ENCODE data around the gene HLA-F.

Gene HLA-F

GRCh38 chr6:29723262-29723665, at the start of gene HLA-F:
Gene HLA-F, plus strand, starts transcription at chr6:29723434. Its CDS starts 30 bp downstream, at chr6:29723464.
- peak; percentile 74 for DNase-seq (ENCODE audit: low read depth)

GRCh38 chr6:29674008-29674407, 49.2 kb upstream of the HLA-F start:
- no peak for DNase-seq (ENCODE audit: low read depth)

GRCh38 chr6:29675561-29675960, 47.7 kb upstream of the HLA-F start:
- no peak for DNase-seq (ENCODE audit: low read depth)

GRCh38 chr6:29676981-29677601, 46.1 kb upstream of the HLA-F start:
- no peak for DNase-seq (ENCODE audit: low read depth)

- no peak for DNase-seq (ENCODE audit: low read depth)
These were observed 45.1 kb upstream of the HLA-F start for GRCh38 chr6:29678114-29678513.

- no peak for DNase-seq (ENCODE audit: low read depth)
These were observed 43.3 kb upstream of the HLA-F start for GRCh38 chr6:29679962-29680361.

GRCh38 chr6:29680416-29680815, 42.8 kb upstream of the HLA-F start:
- DNase-seq (ENCODE audit: low read depth): no peak

- no peak for DNase-seq (ENCODE audit: low read depth)
These were observed 42.3 kb upstream of the HLA-F start, which contains the start of gene ZFP57 for GRCh38 chr6:29680904-29681303. Gene ZFP57, minus strand, starts transcription at chr6:29681152. Its CDS starts 4,149 bp downstream, at chr6:29677003.

- no peak for DNase-seq (ENCODE audit: low read depth)
These were observed 41.4 kb upstream of the HLA-F start for GRCh38 chr6:29681811-29682210.

GRCh38 chr6:29685718-29686326, 37.4 kb upstream of the HLA-F start:
- DNase-seq (ENCODE audit: low read depth): no peak

GRCh38 chr6:29694637-29695036, 28.6 kb upstream of the HLA-F start:
- DNase-seq (ENCODE audit: low read depth): no peak

- DNase-seq (ENCODE audit: low read depth): no peak
These were observed 26.8 kb upstream of the HLA-F start for GRCh38 chr6:29696147-29697125.

- DNase-seq (ENCODE audit: low read depth): peak; percentile 61
These were observed 20.6 kb upstream of the HLA-F start for GRCh38 chr6:29702519-29703103.

- no peak for DNase-seq (ENCODE audit: low read depth)
These were observed 17.6 kb upstream of the HLA-F start for GRCh38 chr6:29705389-29706231.

- peak; percentile 46 for DNase-seq (ENCODE audit: low read depth)
These were observed 14.6 kb upstream of the HLA-F start for GRCh38 chr6:29708432-29709179.

- DNase-seq (ENCODE audit: low read depth): no peak
These were observed 14.0 kb upstream of the HLA-F start for GRCh38 chr6:29709188-29709587.

- DNase-seq (ENCODE audit: low read depth): no peak
These were observed 12.8 kb upstream of the HLA-F start for GRCh38 chr6:29710281-29710941.

GRCh38 chr6:29720863-29721262, 2.4 kb upstream of the HLA-F start:
- DNase-seq (ENCODE audit: low read depth): no peak

- DNase-seq (ENCODE audit: low read depth): peak; percentile 65
These were observed 693 bp downstream of the HLA-F start for GRCh38 chr6:29723666-29724588.

All from stimulated activated CD8-positive, alpha-beta memory T cell treated with anti-CD3 and anti-CD28 coated beads, Interleukin-12 subunit alpha, Interleukin-12 subunit beta, amount 100 ng/mL, for 1 hour (primary cell).